MM.1S (cell line): ENCODE measurements around the gene GRM5.

Experiments
- EZH2 ChIP-seq: fragments of 300-600 bp; sonication (generic); optimal IDR thresholded peaks from 2 replicates; pipeline ENCODE3; 2017; ENCODE audit warnings: low read depth, mild to moderate bottlenecking, antibody characterized with exemption, low read length, mixed read lengths
- TF ChIP-seq, protein P1 (sequence below): fragments of 300-600 bp; sonication (generic); IDR thresholded peaks from 2 replicates; pipeline ENCODE4 v1.5.1; 2016; ENCODE audit warnings: antibody characterized with exemption, low read length, mixed read lengths

- TF ChIP-seq, protein P1, sequence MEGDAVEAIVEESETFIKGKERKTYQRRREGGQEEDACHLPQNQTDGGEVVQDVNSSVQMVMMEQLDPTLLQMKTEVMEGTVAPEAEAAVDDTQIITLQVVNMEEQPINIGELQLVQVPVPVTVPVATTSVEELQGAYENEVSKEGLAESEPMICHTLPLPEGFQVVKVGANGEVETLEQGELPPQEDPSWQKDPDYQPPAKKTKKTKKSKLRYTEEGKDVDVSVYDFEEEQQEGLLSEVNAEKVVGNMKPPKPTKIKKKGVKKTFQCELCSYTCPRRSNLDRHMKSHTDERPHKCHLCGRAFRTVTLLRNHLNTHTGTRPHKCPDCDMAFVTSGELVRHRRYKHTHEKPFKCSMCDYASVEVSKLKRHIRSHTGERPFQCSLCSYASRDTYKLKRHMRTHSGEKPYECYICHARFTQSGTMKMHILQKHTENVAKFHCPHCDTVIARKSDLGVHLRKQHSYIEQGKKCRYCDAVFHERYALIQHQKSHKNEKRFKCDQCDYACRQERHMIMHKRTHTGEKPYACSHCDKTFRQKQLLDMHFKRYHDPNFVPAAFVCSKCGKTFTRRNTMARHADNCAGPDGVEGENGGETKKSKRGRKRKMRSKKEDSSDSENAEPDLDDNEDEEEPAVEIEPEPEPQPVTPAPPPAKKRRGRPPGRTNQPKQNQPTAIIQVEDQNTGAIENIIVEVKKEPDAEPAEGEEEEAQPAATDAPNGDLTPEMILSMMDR, result no peak
- TF ChIP-seq EZH2, result no peak
These were observed 433.6 kb downstream of the GRM5 start for GRCh38 chr11:88632163-88632562.
